OCI-LY3 (cell line): ENCODE measurements around the gene GABRA4.

Experiments used
- H2AFZ ChIP-seq: fragments of 200-600, 300-600 bp; shearing (Covaris generic); 2 replicates; pipeline ENCODE4 v1.6.0; 2014; ENCODE audit warnings: antibody characterized with exemption, low read depth, low read length
- H3K27ac ChIP-seq: fragments of 200-600, 300-600 bp; sonication (generic); 2 replicates; pipeline ENCODE4 v1.5.1; 2014; ENCODE audit warnings: mild to moderate bottlenecking, low read length, moderate library complexity, mixed read lengths
- H3K27me3 ChIP-seq: fragments of 200-600, 300-600 bp; sonication (generic); 2 replicates; pipeline ENCODE4 v1.6.1; 2014; ENCODE audit warnings: low read depth, low read length, mixed read lengths
- H3K36me3 ChIP-seq: fragments of 200-600, 300-600 bp; sonication (generic); replicated peaks from 2 replicates; pipeline ENCODE3; 2014; ENCODE audit warnings: low read depth, low read length, mixed read lengths
- H3K4me1 ChIP-seq: fragments of 300-600, 200-600 bp; sonication (generic); 2 replicates; pipeline ENCODE4 v1.6.1; 2014; ENCODE audit warnings: low read length, mixed read lengths
- H3K4me2 ChIP-seq: fragments of 200-600, 300-600 bp; sonication (generic); 2 replicates; pipeline ENCODE4 v1.6.1; 2014; ENCODE audit warnings: low read length, mixed read lengths
- H3K4me3 ChIP-seq: fragments of 300-600, 200-600 bp; sonication (generic); 2 replicates; pipeline ENCODE4 v1.5.1; 2014; ENCODE audit warnings: antibody characterized with exemption, mild to moderate bottlenecking, low read length, moderate library complexity
- H3K79me2 ChIP-seq: fragments of 300-600, 200-600 bp; shearing (Covaris generic); 2 replicates; pipeline ENCODE4 v1.6.1; 2014; ENCODE audit warnings: mild to moderate bottlenecking, low read length, mixed read lengths
- H3K9ac ChIP-seq: fragments of 300-600, 200-600 bp; shearing (Covaris generic); 2 replicates; pipeline ENCODE4 v1.6.0; 2014; ENCODE audit warnings: mild to moderate bottlenecking, low read length, moderate library complexity
- H3K9me3 ChIP-seq: fragments of 200-600, 300-600 bp; shearing (Covaris generic); 2 replicates; pipeline ENCODE4 v1.6.1; 2014; ENCODE audit warnings: low read length, mixed read lengths; ENCODE audit not compliant: insufficient read depth
- H4K20me1 ChIP-seq: fragments of 200-600, 300-600 bp; sonication (generic); 2 replicates; pipeline ENCODE4 v1.6.1; 2016; ENCODE audit warnings: low read length, mixed read lengths; ENCODE audit not compliant: insufficient read depth
- EZH2phosphoT487 ChIP-seq: fragments of 200-600 bp; shearing (Covaris generic); IDR thresholded peaks from 2 replicates; pipeline ENCODE4 v1.6.1; 2018; ENCODE audit warnings: antibody characterized with exemption, mixed run types, low read depth
- TF ChIP-seq, protein P1 (sequence below): fragments of 200-600, 300-600 bp; sonication (generic); IDR thresholded peaks from 2 replicates; pipeline ENCODE4 v1.5.1; 2014; ENCODE audit warnings: antibody characterized with exemption, low read length, low read depth

The GABRA4 gene

DNA sequence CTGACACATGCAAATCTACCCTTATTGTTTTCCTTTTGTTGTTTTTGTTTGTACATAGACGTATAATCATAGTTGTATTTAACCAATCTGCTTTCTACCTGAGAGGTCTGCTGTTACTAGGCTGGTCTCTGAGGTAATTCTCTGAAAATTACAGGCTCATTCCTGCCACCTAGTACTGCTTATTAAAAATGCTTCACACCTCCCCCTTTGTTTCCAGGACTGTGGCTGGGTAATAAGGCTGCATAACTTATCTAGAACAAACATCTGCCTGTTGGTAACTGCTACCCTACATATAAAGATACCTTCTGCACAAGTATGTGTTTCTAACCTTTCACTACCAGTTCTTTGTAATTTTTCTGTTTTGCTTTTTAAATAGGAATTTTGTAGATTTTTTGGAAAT is 118.6 kb downstream of the GABRA4 start:
- Histone ChIP-seq H3K4me3 (no peak overlapping the region), H3K27me3 (no peaks in the 10 kb centered on the region), H3K79me2 (no peaks in the 10 kb centered on the region), H2AFZ (no peak overlapping the region), H3K27ac (no peak overlapping the region), H3K9me3 (no peaks in the 10 kb centered on the region), H3K9ac (no peak overlapping the region), H3K4me2 (no peak overlapping the region), H3K36me3 (no peaks in the 10 kb centered on the region), H3K4me1 (no peaks in the 10 kb centered on the region), H4K20me1 (no peaks in the 10 kb centered on the region)
- TF ChIP-seq, protein P1, sequence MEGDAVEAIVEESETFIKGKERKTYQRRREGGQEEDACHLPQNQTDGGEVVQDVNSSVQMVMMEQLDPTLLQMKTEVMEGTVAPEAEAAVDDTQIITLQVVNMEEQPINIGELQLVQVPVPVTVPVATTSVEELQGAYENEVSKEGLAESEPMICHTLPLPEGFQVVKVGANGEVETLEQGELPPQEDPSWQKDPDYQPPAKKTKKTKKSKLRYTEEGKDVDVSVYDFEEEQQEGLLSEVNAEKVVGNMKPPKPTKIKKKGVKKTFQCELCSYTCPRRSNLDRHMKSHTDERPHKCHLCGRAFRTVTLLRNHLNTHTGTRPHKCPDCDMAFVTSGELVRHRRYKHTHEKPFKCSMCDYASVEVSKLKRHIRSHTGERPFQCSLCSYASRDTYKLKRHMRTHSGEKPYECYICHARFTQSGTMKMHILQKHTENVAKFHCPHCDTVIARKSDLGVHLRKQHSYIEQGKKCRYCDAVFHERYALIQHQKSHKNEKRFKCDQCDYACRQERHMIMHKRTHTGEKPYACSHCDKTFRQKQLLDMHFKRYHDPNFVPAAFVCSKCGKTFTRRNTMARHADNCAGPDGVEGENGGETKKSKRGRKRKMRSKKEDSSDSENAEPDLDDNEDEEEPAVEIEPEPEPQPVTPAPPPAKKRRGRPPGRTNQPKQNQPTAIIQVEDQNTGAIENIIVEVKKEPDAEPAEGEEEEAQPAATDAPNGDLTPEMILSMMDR: no peak
- no peak for TF ChIP-seq EZH2phosphoT487

DNA sequence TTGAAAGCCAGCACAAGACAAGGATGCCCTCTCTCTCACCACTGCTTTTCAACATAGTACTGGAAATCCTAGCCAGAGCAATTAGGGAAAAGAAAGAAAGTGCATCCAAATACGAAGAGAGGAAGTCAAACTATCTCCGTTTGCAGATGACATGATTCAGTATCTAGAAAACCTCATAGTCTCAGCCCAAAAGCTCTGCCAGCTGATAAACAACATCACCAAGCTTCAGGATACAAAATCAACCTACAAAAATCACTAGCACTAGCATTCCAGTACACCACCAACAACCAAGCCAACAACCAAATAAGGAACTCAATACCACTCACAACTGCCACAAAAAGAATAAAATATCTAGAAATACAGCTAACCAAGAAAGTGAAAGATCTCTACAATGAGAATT is 123.0 kb downstream of the GABRA4 start:
- H3K9ac ChIP-seq: no peak overlapping the region
- no peak for TF ChIP-seq EZH2phosphoT487
- no peaks in the 10 kb centered on the region for H3K79me2 ChIP-seq
- no peaks in the 10 kb centered on the region for H3K9me3 ChIP-seq
- H3K27me3 ChIP-seq: no peaks in the 10 kb centered on the region
- H3K4me2 ChIP-seq: no peak overlapping the region
- no peak overlapping the region for H3K4me3 ChIP-seq
- H3K4me1 ChIP-seq: no peaks in the 10 kb centered on the region
- H2AFZ ChIP-seq: no peak overlapping the region; the same call in 1 of the 2 replicates
- no peaks in the 10 kb centered on the region for H4K20me1 ChIP-seq
- no peak overlapping the region for H3K27ac ChIP-seq
- H3K36me3 ChIP-seq: no peaks in the 10 kb centered on the region
